K562 (cell line): ENCODE results near the gene OR10A3. TPM values are rescaled to one million over a fixed set of nuclear protein-coding genes. Genes with fewer than 3 reads are reported as not detected.

Experiments
- CBFA2T3 ChIP-seq: fragments of 450-650 bp; IDR thresholded peaks from 2 replicates; pipeline ENCODE4 v1.6.1; 2017
- DIDO1 ChIP-seq: fragments of 450-650 bp; IDR thresholded peaks from 2 replicates; pipeline ENCODE4 v1.6.1; 2016; ENCODE audit warnings: low read depth, missing biosample characterization, missing genetic modification characterization
- ETS2 ChIP-seq: IDR thresholded peaks from 2 replicates; pipeline ENCODE4 v1.6.1; 2016; ENCODE audit warnings: borderline replicate concordance, missing genetic modification characterization, mild to moderate bottlenecking, moderate library complexity, missing compliant biosample characterization; ENCODE audit not compliant: poor library complexity, severe bottlenecking
- ETV6 ChIP-seq, 3 experiments: fragments of 150-350 bp in 1 of 3; sonication (generic) in 1 of 3; formaldehyde crosslinking in 1 of 3; IDR thresholded peaks; 2 replicates each; pipeline versions ENCODE4 v1.6.1 to v1.8.0; 2014 to 2022; ENCODE audit warnings: borderline replicate concordance in 2 of 3, low read depth in 2 of 3, antibody characterized with exemption in 1 of 3, low read length in 1 of 3, mild to moderate bottlenecking in 1 of 3, missing genetic modification reagents in 1 of 3
- FOXA3 ChIP-seq, 2 experiments: fragments of 450-650 bp in 1 of 2; sonication (generic) in 1 of 2; formaldehyde crosslinking; IDR thresholded peaks in 1 of 2; conservative IDR thresholded peaks in 1 of 2; 2 replicates each; pipeline versions ENCODE4 v1.4.0 to v1.8.0; 2020 to 2022; ENCODE audit warnings: mild to moderate bottlenecking in 2 of 2, missing genetic modification reagents in 1 of 2
- MECOM ChIP-seq: fragments of 250-450 bp; sonication (Bioruptor Pico); IDR thresholded peaks from 2 replicates; pipeline ENCODE4 v1.8.0; 2022; ENCODE audit warnings: inconsistent platforms
- MYBL2 ChIP-seq, 2 experiments: fragments of 450-650 bp in 1 of 2; sonication (generic) in 1 of 2; formaldehyde crosslinking in 1 of 2; IDR thresholded peaks; 2 replicates each; pipeline versions ENCODE4 v1.6.1 to v1.8.1; 2017 to 2022; ENCODE audit warnings: borderline replicate concordance in 1 of 2, inconsistent platforms in 1 of 2, low read depth in 1 of 2, mild to moderate bottlenecking in 1 of 2, missing genetic modification reagents in 1 of 2, moderate library complexity in 1 of 2
- MYNN ChIP-seq, 2 experiments: sonication (generic); formaldehyde crosslinking in 1 of 2; IDR thresholded peaks; 2 replicates each; pipeline versions ENCODE4 v1.5.0 to v1.6.1; 2016 to 2020; ENCODE audit warnings: antibody characterized with exemption in 1 of 2, missing genetic modification reagents in 1 of 2
- NR2C1 ChIP-seq, 2 experiments: fragments of 450-650 bp; IDR thresholded peaks; 2 replicates each; pipeline ENCODE4 v1.6.1; 2017; ENCODE audit warnings: mild to moderate bottlenecking in 2 of 2, antibody characterized with exemption in 1 of 2, inconsistent platforms in 1 of 2, missing compliant biosample characterization in 1 of 2, missing genetic modification characterization in 1 of 2
- POLR2B ChIP-seq: fragments of 450-650 bp; IDR thresholded peaks from 2 replicates; pipeline ENCODE4 v1.6.1; 2018; ENCODE audit warnings: low read depth; ENCODE audit not compliant: partially characterized antibody
- PTRF ChIP-seq: fragments of 450-650 bp; IDR thresholded peaks from 2 replicates; pipeline ENCODE4 v1.6.1; 2016; ENCODE audit warnings: mild to moderate bottlenecking, missing genetic modification characterization, missing compliant biosample characterization
- ZBTB26 ChIP-seq: fragments of 450-650 bp; formaldehyde crosslinking; IDR thresholded peaks from 2 replicates; pipeline ENCODE4 v1.4.0; 2022; ENCODE audit warnings: missing genetic modification characterization
- ZNF165 ChIP-seq: fragments of 250-450 bp; sonication (Bioruptor Pico); IDR thresholded peaks from 2 replicates; pipeline ENCODE4 v1.4.0; 2020; ENCODE audit warnings: borderline replicate concordance
- ZNF583 ChIP-seq: fragments of 250-450 bp; sonication (Bioruptor Pico); IDR thresholded peaks from 2 replicates; pipeline ENCODE4 v1.4.0; 2020
- ZNF75A ChIP-seq: fragments of 450-650 bp; formaldehyde crosslinking; IDR thresholded peaks from 2 replicates; pipeline ENCODE4 v1.4.0; 2020; ENCODE audit warnings: mild to moderate bottlenecking
- polyA plus RNA-seq, 8 experiments: library from polyadenylated mRNA; depleted of rRNA in 4 of 8; stranded (reverse) in 5 of 8; unstranded in 3 of 8; fragments of >200 nt; fragmentation: Nextera tagmentation in 2 of 8; fragmentation: Illumina TruSeq in 1 of 8; extraction: Ambion mirVana in 2 of 8; extraction: Trizol in 1 of 8; gene quantifications; 2 replicates each; pipeline versions ENCODE4 v1.2.1 to v1.2.3, GENCODE V29; 2011 to 2014; ENCODE audit warnings: inconsistent platforms in 1 of 8, missing spikeins in 1 of 8
- total RNA-seq, 7 experiments: library from RNA; depleted of rRNA in 6 of 7; stranded (reverse); fragments of >200 nt in 6 of 7; fragmentation: Illumina TruSeq in 2 of 7; extraction: Trizol in 2 of 7; gene quantifications; 2 replicates each; pipeline versions ENCODE4 v1.2.1 to v1.2.3, GENCODE V29; 2011 to 2021; ENCODE audit warnings: low replicate concordance in 1 of 7
- TF ChIP-seq, protein P1 (sequence below): fragments of 250-450 bp; sonication (Bioruptor Pico); IDR thresholded peaks from 2 replicates; pipeline ENCODE4 v1.5.0; 2021; ENCODE audit warnings: mild to moderate bottlenecking, moderate library complexity
- TF ChIP-seq, protein P2 (sequence below): IDR thresholded peaks from 2 replicates; pipeline ENCODE4 v1.6.1; 2014; ENCODE audit warnings: antibody characterized with exemption
- TF ChIP-seq, protein P3 (sequence below): fragments of 450-650 bp; IDR thresholded peaks from one replicate; pipeline ENCODE4 v1.6.1; 2018; ENCODE audit warnings: mild to moderate bottlenecking, moderate library complexity; ENCODE audit not compliant: partially characterized antibody

OR10A3 gene
- total and polyA plus RNA-seq, 9 of the 15 experiments (the other 6 are each of a cell fraction or from before 2014, with no cell fraction given): not detected

- TF ChIP-seq FOXA3 (CRISPR knock-in tag; conservative IDR thresholded peaks at IDR 0.05 in 1 of 2, IDR thresholded peaks at IDR 0.05 in 1 of 2) (0 out of 4 replicates have a peak, but pooled peaks of 1 of the 2 experiments have one; percentile 15), ZBTB26 (no peak), ZNF75A (CRISPR knock-in tag) (no peak), DIDO1 (tag) (peak; percentile 88), MYBL2 (IDR thresholded peaks at IDR 0.05; ENCODE audit: low read depth) (peak; percentile 80), MYBL2 (CRISPR knock-in tag; IDR thresholded peaks at IDR 0.05; ENCODE audit: borderline replicate concordance) (no peak), MECOM (CRISPR knock-in tag) (no peak), ZNF583 (CRISPR knock-in tag) (0 out of 2 replicates have a peak, but pooled peaks have one; percentile 57), PTRF (tag) (no peak), ETS2 (tag) (no peak), NR2C1 (IDR thresholded peaks at IDR 0.05) (peak; percentile 92), NR2C1 (tag; IDR thresholded peaks at IDR 0.05) (peak; percentile 90), POLR2B (peak; percentile 40), ZNF165 (no peak), CBFA2T3 (no peak), ETV6 (IDR thresholded peaks at IDR 0.05; ENCODE audit: borderline replicate concordance in 1 of 2, low read depth in 2 of 2, low read length in 1 of 2) (no peak), ETV6 (CRISPR knock-in tag; IDR thresholded peaks at IDR 0.05; ENCODE audit: borderline replicate concordance) (no peak), MYNN (IDR thresholded peaks at IDR 0.05) (no peak), MYNN (CRISPR knock-in tag; IDR thresholded peaks at IDR 0.05) (no peak)
- TF ChIP-seq, protein P1, sequence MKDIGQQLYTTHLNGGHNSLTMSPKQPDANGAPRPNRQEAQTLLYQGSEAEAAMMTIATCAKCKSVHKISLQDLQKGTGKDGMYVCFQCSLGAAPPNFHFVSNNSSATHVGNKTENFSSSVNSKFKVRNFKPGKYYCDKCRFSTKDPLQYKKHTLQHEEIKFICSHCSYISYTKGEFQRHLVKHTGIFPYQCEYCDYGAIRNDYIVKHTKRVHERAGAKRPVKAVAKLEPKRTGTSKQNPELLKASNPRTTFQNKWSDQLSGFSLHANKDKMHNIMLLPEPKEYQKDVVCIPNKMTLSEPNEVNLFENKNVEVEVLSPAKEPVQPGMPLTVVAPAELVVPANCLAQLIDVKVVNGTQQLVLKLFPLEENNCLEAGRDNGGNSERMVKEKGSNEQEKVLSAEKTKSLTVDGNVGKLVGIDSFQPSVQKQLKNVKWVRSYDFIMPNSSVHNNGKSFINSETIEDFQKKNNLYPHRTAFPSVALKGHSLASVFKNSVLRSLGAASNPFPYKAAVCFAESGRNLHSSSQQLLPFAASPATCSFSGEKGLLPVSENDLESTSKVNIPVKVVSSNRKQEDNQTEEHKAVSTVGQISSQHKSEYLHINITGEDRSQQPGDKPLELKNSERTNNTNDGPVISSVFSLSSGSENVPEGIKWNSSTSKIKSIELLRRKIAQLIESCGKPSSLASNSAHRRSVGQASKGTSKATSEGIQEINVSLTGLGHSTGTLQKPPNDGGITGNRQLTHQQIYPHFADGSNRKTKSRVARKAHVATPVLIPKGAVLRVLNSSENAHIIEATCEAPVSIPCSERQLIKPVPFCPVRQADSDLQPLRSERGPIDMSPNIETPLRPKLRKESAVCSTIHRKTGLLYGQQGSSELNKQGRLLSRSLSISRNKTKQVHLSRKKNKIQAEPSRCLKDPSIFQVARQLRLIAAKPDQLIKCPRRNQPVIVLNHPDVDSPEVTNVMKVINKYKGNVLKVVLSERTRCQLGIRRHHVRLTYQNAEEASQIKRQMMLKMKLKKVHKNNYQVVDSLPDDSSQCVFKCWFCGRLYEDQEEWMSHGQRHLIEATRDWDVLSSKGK (CRISPR knock-in tag): no peak
- TF ChIP-seq, protein P2, sequence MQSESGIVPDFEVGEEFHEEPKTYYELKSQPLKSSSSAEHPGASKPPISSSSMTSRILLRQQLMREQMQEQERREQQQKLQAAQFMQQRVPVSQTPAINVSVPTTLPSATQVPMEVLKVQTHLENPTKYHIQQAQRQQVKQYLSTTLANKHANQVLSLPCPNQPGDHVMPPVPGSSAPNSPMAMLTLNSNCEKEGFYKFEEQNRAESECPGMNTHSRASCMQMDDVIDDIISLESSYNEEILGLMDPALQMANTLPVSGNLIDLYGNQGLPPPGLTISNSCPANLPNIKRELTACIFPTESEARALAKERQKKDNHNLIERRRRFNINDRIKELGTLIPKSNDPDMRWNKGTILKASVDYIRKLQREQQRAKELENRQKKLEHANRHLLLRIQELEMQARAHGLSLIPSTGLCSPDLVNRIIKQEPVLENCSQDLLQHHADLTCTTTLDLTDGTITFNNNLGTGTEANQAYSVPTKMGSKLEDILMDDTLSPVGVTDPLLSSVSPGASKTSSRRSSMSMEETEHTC: no peak
- TF ChIP-seq, protein P3, sequence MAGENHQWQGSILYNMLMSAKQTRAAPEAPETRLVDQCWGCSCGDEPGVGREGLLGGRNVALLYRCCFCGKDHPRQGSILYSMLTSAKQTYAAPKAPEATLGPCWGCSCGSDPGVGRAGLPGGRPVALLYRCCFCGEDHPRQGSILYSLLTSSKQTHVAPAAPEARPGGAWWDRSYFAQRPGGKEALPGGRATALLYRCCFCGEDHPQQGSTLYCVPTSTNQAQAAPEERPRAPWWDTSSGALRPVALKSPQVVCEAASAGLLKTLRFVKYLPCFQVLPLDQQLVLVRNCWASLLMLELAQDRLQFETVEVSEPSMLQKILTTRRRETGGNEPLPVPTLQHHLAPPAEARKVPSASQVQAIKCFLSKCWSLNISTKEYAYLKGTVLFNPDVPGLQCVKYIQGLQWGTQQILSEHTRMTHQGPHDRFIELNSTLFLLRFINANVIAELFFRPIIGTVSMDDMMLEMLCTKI: no peak
These were observed 45.5 kb upstream of the OR10A3 start, which contains the start of gene EIF3F (continued) for GRCh38 chr11:7986768-7987559.
